HG03095 (cell line): ENCODE measurements around the gene FBXL4.

Experiments used
- ATAC-seq: cut with Tn5 transposase; IDR thresholded peaks from one replicate; pipeline ENCODE4 v1.9.1; 2021; ENCODE audit warnings: moderate library complexity; ENCODE audit not compliant: unreplicated experiment

FBXL4 gene

GRCh38 chr6:98894810-98895209 is 52.9 kb downstream of the FBXL4 start:
- ATAC-seq = no peak

DNA sequence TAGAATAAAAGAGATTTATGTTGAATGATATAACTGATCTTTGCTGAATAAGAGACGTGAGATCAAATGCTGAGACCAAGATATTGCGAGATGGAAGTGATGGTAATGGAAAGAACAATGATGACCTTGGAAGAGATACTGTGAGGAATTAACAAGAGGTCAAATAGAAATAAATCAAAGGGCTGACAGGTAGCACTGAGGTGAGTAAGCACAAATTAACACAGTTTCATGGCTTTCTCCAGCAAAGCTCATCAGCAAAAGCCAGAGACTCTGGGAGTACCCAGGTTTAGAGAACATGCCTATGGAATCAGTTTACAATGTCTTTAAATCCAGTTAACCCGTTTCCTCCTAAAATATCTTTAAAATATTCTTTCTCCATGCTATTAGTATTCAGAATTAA is 60.1 kb downstream of the FBXL4 start:
- ATAC-seq = no peak

- ATAC-seq = no peak
Measured at GRCh38 chr6:98885330-98885729, 62.4 kb downstream of the FBXL4 start.

GRCh38 chr6:98880486-98880885 is 67.3 kb downstream of the FBXL4 start:
- peak; percentile 80 for ATAC-seq

DNA sequence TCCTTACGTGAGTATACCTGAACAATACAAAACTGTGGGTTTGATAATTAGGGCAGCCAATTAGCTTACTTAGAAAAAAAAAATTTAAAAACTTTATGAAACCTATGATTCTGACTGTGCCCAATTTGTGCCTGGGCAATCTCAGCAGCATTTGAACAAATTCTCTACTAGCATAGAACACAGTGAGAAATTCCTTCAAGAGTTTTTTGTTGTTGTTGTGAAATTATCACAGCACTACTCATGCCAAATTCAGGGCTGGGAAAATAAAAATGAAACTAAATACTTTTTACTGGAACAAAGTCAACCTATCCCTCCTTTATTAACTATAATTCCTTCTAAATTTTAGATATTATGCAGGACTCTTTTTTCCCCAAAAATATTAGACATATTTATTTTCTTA is 70.5 kb downstream of the FBXL4 start:
- ATAC-seq = no peak

DNA sequence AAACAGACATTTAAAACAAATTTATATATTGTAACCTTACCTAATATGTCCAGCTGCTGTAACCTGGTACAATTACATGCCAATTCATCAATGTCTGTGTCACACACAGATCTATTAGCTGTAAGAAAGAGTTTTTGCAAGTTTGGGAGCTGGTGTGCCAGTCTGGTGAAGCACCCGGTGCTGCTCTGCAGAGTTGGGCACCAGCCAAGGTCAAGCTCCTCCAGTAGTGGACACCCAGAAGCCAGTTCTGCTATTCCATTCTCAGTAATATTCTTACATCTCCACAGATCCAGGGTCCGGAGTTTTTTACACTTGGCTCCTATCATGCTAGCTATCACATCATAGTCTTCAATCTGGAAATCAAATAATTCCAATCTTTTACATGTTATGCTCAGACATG is 72.4 kb downstream of the FBXL4 start:
- no peak for ATAC-seq

GRCh38 chr6:98871821-98872220 is 75.9 kb downstream of the FBXL4 start:
- no peak for ATAC-seq

- ATAC-seq = no peak
Measured at GRCh38 chr6:98871057-98871456, 76.7 kb downstream of the FBXL4 start.

GRCh38 chr6:98864497-98864896 is 83.2 kb downstream of the FBXL4 start:
- no peak for ATAC-seq

- ATAC-seq = no peak
Measured at GRCh38 chr6:98848539-98849242, 99.1 kb downstream of the FBXL4 start.

DNA sequence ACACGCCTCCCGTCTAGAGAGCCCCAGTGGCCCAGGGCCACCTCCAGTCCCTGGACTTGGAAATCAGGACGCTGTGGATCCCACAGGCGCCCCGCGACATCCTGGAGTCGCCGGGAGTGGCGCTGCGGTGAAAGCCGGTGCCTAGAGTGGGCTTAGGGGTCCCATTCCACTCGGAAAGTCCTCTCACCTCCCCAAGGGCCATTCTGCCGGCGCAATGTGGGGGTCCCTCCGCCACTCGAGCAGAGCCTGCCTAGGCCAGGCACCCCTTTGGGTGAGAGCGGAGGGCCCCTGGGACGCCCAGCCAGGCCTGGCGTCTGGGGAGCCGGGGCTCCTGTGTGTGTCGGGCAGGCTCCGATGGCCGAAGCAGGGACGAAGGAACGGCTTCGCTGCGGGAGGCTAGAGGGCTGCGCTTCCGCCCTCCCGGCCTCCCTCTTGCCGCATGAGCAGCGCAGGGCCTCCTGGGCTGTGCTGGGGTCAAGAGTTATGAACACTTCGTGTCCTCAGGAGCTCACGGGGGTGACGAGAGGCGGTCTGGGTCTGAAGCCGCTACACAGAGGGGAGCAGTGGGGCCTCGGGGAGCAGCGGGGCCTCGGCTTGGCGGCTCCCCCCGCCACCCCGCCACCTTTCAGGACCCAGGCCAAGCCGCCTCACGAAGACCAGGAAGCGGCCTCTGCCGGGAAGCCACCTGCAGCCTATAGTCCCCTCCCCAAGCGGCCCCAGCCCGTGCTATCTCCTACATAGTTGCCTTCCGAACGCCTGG is 99.8 kb downstream of the FBXL4 start:
- ATAC-seq = no peak

DNA sequence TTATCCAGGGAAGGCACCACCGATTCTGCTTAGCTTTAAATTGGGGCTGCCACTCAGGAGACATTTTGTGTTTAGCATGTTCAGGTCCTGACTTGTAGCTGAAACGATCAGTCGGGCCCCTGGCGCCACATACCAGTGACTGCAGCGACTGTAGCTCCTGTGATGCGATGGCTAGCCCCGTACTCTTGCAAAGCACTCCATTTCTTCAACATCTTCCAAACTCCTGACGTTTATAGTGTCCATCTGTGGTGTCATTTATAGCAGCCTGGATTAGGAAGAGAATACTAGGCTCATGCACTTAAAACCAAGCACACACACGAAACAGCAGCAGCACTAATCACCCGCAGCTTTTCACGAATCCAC is 100.3 kb downstream of the FBXL4 start:
- ATAC-seq = no peak

DNA sequence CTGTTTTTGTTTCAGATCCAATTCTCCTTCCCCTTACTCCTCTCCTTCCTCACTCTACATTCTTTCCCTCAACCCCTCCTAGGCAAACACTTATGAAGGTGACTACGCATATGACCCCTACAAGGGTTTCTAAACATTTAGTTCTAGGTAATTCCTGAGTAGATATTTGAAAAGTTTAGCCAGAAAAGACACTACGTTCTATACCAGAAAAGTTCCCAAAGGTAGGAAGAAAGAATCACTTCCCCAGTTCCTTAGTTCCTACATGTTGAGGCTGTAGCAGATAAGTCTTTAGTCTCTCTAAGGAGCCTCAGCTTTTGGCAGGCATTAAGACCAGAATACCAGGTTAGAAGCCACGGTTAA is 101.7 kb downstream of the FBXL4 start:
- ATAC-seq = no peak

GRCh38 chr6:98845211-98846020 is 102.3 kb downstream of the FBXL4 start:
- ATAC-seq = peak; percentile 59

DNA sequence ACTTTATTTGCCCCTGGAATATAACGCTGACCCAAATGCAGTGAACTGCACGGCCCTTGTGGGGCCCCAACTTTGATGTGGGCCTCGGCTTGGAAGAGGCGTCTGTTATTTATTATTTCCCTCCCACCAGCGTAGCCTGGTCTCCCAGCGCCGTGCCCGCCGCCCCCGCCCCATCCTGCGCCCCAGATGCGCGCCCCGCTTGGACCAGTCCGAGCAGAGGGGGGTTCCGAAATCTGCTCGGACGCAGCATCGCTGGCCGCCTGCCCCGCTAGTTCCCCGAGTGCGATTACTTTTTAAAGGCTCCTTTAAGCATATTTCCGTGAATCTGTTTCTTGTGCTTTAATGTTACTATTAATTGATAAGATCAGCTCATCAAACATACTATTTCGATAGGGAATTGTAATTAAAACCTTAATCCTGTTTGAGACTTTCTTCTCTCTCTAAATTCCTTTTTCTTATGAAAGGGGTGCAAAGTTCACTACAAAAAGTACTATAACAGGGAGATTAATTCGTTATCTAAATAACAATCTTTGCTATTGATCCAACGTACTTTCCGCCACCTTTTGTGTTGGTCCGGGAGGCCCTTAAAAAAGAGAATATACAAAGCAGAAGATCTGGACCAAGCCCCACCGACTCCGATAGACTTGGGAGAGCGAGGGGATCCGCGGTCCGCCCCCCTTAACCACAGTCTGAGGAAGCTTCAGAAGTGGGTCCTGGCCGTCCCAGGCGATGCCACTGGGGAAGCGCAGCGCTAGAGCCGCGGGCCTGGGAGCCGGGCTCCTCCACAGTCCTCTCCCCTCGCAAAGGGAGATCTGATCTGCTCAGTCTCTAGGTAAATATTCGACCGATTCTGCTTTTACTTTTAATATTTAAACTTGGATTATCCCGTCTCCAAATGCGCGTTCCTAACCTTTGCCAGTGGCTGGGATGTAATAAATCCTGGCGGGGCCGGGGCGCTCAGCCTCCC is 103.2 kb downstream of the FBXL4 start:
- ATAC-seq = no peak

- no peak for ATAC-seq
Measured at GRCh38 chr6:98843271-98844243, 104.2 kb downstream of the FBXL4 start.

DNA sequence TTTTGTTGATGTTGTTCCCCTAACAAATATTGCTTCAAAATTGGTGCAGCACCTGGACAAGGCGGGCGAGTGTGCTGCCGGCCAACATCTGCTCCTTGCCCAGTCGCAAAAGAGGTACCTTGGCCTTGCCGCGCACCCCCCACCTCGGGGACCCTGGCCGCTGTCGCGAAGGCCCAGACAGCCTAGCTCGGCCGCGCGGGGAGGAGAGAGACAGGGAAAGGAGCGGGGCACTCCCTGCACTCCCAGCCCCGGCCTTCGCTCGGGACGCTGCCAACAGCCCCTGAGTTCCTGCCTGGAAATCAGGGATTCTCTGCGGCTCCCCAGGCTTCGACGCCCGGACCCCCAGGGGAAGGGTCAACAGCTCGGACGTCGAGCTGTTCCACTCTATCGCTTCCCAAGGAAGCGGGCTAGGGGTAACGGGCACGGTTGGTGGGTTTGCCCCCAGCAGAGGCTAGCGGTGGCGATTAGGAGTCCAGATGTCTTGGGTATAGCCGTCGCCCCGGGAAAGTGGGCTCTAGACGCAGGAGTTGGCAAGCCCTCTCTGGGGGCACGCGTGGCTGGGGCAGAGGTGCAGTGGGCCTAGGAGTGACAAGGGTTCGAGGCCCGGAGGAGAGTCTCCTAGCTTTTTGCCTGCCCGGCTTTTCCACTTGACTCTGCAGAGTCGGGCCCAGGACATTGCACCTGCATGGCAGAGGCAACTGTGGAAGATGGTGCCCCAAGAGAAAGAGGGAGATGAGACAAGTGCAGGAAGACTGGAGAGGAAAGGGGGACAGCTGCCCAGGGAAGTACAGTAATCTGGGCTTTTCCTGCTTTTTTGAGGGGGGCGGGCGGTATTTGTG is 105.2 kb downstream of the FBXL4 start:
- ATAC-seq = no peak

DNA sequence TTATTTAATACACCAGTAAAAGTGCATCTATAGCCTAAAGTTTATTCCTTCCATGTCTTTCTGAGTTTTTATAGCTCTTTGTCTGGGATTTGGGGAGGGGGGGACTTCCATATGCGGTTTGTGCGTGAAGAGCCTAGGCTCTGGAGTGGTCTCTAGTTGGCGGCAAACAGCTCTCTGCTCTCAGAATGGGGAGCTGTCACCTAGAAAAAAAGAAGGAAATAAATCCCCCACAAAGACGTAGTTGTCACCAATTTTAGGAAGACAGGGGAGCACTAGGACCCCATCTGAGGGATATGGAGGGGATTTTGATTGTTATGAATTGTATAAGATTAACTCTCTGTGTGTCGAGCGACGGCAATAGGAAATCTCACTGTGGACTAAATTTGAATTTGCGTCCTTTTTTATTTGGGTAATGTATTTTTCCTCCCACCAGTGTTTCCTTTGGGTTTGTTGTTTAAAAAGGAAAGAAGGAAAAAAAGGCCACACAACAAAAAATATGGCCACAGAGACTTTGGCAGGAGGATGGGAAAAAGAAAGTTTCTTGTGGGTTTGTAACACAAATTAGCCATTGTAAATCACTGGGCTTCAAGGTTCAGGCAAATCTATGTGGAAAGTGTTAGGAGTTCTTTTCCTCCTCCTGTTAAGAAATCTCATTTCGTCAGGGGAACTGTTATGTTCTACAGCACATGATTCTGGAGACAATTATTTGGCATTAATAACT is 106.0 kb downstream of the FBXL4 start:
- no peak for ATAC-seq
